PFSK-1 (cell line): Measurements from ENCODE around the gene SYN1.

Source experiments
- POLR2AphosphoS5 ChIP-seq: IDR thresholded peaks from 2 replicates; pipeline ENCODE4 v1.6.1; 2012; ENCODE audit warnings: low read depth, mild to moderate bottlenecking, control low read depth, low read length, moderate library complexity
- REST ChIP-seq, 2 experiments: IDR thresholded peaks; 2 replicates each; pipeline versions ENCODE4 v1.6.1 to v1.8.0; 2011 to 2012; ENCODE audit warnings: low read depth in 2 of 2, low read length in 2 of 2, control low read depth in 1 of 2, inconsistent platforms in 1 of 2, mild to moderate bottlenecking in 1 of 2, moderate library complexity in 1 of 2; ENCODE audit not compliant: insufficient read depth in 1 of 2
- TAF1 ChIP-seq: IDR thresholded peaks from 2 replicates; pipeline ENCODE4 v1.6.1; 2012; ENCODE audit warnings: low read length, control low read depth, borderline replicate concordance; ENCODE audit not compliant: insufficient read depth

GRCh38 chrX:47574547-47575301 lies 44.9 kb downstream of the SYN1 start:
- TF ChIP-seq POLR2AphosphoS5 (no peak), REST (IDR thresholded peaks at IDR 0.05; ENCODE audit: insufficient read depth in 1 of 2, low read depth in 2 of 2, low read length in 2 of 2) (no peak), TAF1 (no peak)
